GM12892 (cell line): ENCODE data around the gene CCDC80.

Experiments
- POLR2A ChIP-seq: IDR thresholded peaks from 2 replicates; pipeline ENCODE4 v1.6.1; 2011; ENCODE audit warnings: low read depth, low read length, control low read depth
- POLR2AphosphoS5 ChIP-seq: IDR thresholded peaks from 2 replicates; pipeline ENCODE4 v1.6.1; 2011; ENCODE audit warnings: low read depth, low read length, control low read depth

GRCh38 chr3:112617285-112617684 lies 23.7 kb downstream of the CCDC80 start:
- TF ChIP-seq POLR2A (no peak), POLR2AphosphoS5 (no peak)
